Astrocyte (in vitro differentiated cells and primary cell): Measurements from ENCODE around the gene TCIRG1. TPM values are rescaled to one million over a fixed set of nuclear protein-coding genes. Genes with fewer than 3 reads are reported as not detected.

ENCODE experiments used
- DNase-seq: peaks from one replicate; pipeline ENCODE4 v3.0.0-alpha.2; 2010; ENCODE audit warnings: low read depth
- FAIRE-seq: peaks from 2 replicates; lab custom pipeline; 2011; peaks lifted over from hg19 to GRCh38; lab: Jason Lieb, UNC
- H2AFZ ChIP-seq: 2 replicates; pipeline ENCODE4 v1.6.0; 2012; ENCODE audit warnings: low read depth, low read length, inconsistent platforms
- H3K27ac ChIP-seq: 2 replicates; pipeline ENCODE4 v1.5.1; 2011; ENCODE audit warnings: low read depth, low read length, inconsistent platforms
- H3K27me3 ChIP-seq: 2 replicates; pipeline ENCODE4 v1.6.0; 2011; ENCODE audit warnings: low read length, inconsistent platforms; ENCODE audit not compliant: insufficient read depth
- H3K36me3 ChIP-seq: 2 replicates; pipeline ENCODE4 v1.5.1; 2011; ENCODE audit warnings: low read length, inconsistent platforms; ENCODE audit not compliant: insufficient read depth
- H3K4me1 ChIP-seq: 2 replicates; pipeline ENCODE4 v1.5.1; 2011; ENCODE audit warnings: low read length, inconsistent platforms; ENCODE audit not compliant: insufficient read depth
- H3K4me2 ChIP-seq: 2 replicates; pipeline ENCODE4 v1.6.0; 2012; ENCODE audit warnings: low read length, inconsistent platforms
- H3K4me3 ChIP-seq: 2 replicates; pipeline ENCODE4 v1.5.1; 2011; ENCODE audit warnings: low read depth, mild to moderate bottlenecking, low read length, inconsistent platforms; ENCODE audit not compliant: insufficient read depth
- H3K79me2 ChIP-seq: 2 replicates; pipeline ENCODE4 v1.6.0; 2012; ENCODE audit warnings: mild to moderate bottlenecking, low read length, inconsistent platforms; ENCODE audit not compliant: insufficient read depth
- H3K9ac ChIP-seq: 2 replicates; pipeline ENCODE4 v1.6.0; 2012; ENCODE audit warnings: mild to moderate bottlenecking, low read length, inconsistent platforms
- H3K9me3 ChIP-seq: 2 replicates; pipeline ENCODE4 v1.5.1; 2012; ENCODE audit warnings: low read depth, mild to moderate bottlenecking, low read length, inconsistent platforms; ENCODE audit not compliant: insufficient read depth
- H4K20me1 ChIP-seq: 2 replicates; pipeline ENCODE4 v1.6.0; 2012; ENCODE audit warnings: low read length, inconsistent platforms; ENCODE audit not compliant: insufficient read depth
- H3K27ac Mint-ChIP-seq: one replicate; pipeline ENCODE4 v1.8.0; 2021; ENCODE audit warnings: mild to moderate bottlenecking, mixed read lengths; ENCODE audit not compliant: unreplicated experiment
- H3K27me3 Mint-ChIP-seq: one replicate; pipeline ENCODE4 v1.8.0; 2021; ENCODE audit warnings: low read depth, mixed read lengths; ENCODE audit not compliant: unreplicated experiment
- H3K36me3 Mint-ChIP-seq: one replicate; pipeline ENCODE4 v1.8.0; 2021; ENCODE audit warnings: low read depth, mixed read lengths; ENCODE audit not compliant: unreplicated experiment
- H3K4me1 Mint-ChIP-seq: one replicate; pipeline ENCODE4 v1.8.0; 2021; ENCODE audit warnings: low read depth, mixed read lengths; ENCODE audit not compliant: unreplicated experiment
- H3K4me3 Mint-ChIP-seq: one replicate; pipeline ENCODE4 v1.8.0; 2021; ENCODE audit warnings: mild to moderate bottlenecking, moderate library complexity, mixed read lengths; ENCODE audit not compliant: unreplicated experiment
- H3K9me3 Mint-ChIP-seq: one replicate; pipeline ENCODE4 v1.8.0; 2021; ENCODE audit warnings: mild to moderate bottlenecking, mixed read lengths; ENCODE audit not compliant: unreplicated experiment
- EZH2 ChIP-seq: IDR thresholded peaks from 2 replicates; pipeline ENCODE4 v1.6.1; 2012; ENCODE audit warnings: mild to moderate bottlenecking, low read length, inconsistent platforms; ENCODE audit not compliant: insufficient read depth
- total RNA-seq: library from RNA; stranded (reverse); gene quantifications from 2 replicates; pipeline ENCODE4 v1.2.1, GENCODE V29; 2021
- TF ChIP-seq, protein P1 (sequence below): IDR thresholded peaks from 2 replicates; pipeline ENCODE4 v1.5.1; 2011; ENCODE audit warnings: low read depth, mild to moderate bottlenecking, inconsistent platforms, low read length, moderate library complexity; ENCODE audit not compliant: insufficient read depth

Gene TCIRG1
- total RNA-seq, 1 donor from 2014 or later, result 55.1 TPM

GRCh38 chr11:68039526-68040086, 781 bp downstream of the TCIRG1 start:
- peaks cover 4% of the 10 kb centered on the region for H3K4me1 Mint-ChIP-seq
- Histone ChIP-seq H3K4me2 (peak overlapping the region; percentile 88), H3K4me3 (peak overlapping the region; percentile 55), H3K79me2 (peaks cover 35% of the 10 kb centered on the region), H3K27ac (peak overlapping the region; percentile 56), H4K20me1 (peaks cover 17% of the 10 kb centered on the region), H3K4me1 (peaks cover 34% of the 10 kb centered on the region), H3K36me3 (no peaks in the 10 kb centered on the region), H3K9ac (peak overlapping the region; percentile 75), H3K9me3 (no peaks in the 10 kb centered on the region), H2AFZ (no peak overlapping the region), H3K27me3 (no peaks in the 10 kb centered on the region)
- H3K4me3 Mint-ChIP-seq, result peak overlapping the region; percentile 71
- no peak overlapping the region for H3K27ac Mint-ChIP-seq
- H3K9me3 Mint-ChIP-seq, result no peaks in the 10 kb centered on the region
- no peak for FAIRE-seq
- TF ChIP-seq, protein P1, sequence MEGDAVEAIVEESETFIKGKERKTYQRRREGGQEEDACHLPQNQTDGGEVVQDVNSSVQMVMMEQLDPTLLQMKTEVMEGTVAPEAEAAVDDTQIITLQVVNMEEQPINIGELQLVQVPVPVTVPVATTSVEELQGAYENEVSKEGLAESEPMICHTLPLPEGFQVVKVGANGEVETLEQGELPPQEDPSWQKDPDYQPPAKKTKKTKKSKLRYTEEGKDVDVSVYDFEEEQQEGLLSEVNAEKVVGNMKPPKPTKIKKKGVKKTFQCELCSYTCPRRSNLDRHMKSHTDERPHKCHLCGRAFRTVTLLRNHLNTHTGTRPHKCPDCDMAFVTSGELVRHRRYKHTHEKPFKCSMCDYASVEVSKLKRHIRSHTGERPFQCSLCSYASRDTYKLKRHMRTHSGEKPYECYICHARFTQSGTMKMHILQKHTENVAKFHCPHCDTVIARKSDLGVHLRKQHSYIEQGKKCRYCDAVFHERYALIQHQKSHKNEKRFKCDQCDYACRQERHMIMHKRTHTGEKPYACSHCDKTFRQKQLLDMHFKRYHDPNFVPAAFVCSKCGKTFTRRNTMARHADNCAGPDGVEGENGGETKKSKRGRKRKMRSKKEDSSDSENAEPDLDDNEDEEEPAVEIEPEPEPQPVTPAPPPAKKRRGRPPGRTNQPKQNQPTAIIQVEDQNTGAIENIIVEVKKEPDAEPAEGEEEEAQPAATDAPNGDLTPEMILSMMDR, result no peak
- TF ChIP-seq EZH2, result no peak
- H3K36me3 Mint-ChIP-seq, result no peaks in the 10 kb centered on the region
- DNase-seq, result no peak
- no peaks in the 10 kb centered on the region for H3K27me3 Mint-ChIP-seq

DNA sequence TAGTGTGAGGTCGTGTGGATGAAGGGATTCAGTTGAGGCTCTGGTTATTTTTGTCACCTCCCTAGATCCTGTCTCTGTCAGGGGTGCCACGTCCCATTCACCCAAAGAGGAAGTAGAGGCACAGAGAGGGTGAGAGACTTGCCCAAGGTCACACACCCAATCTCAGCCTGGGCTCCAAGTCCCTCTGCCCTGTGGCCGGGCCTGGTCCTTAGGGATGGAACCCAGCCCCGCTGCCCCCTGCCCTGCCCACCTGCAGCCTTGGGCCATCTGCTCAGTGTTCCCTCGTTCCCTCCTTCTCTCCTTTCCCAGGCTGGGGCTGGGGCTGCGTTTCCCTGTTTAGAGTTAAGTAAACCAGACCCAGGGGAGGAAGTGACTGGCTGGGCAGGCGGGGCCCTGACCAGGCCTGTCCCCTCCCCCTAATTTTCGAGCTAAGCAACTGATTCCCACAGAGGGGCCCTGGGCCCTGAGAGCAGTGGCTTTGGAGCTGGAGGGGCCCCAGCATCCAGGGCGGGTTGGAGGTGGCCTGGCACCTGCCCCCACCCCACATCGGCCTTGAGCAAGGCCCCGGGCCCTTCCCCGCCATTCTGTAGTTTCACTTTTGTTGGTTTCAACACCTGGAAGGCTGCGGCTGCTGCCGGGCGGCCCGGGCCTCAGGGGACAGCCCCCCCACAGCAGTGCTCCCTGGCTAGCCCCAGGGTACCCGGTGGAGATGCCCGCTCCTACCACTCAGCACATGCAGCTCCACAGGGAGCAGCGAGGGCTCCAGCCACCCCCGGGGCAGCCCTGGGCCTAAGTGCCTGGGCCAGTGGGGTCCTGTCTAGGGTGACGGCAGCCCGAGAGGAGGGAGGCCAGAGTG, 1.5 kb downstream of the TCIRG1 start:
- H3K4me2 ChIP-seq, result peak overlapping the region; percentile 88
- H3K36me3 ChIP-seq, result no peaks in the 10 kb centered on the region
- FAIRE-seq (no peak), DNase-seq (peak; percentile 40)
- H3K27me3 ChIP-seq, result no peaks in the 10 kb centered on the region
- H3K27ac ChIP-seq, result peak overlapping the region; percentile 56
- H3K27me3 Mint-ChIP-seq, result no peaks in the 10 kb centered on the region
- peak overlapping the region; percentile 75 for H3K9ac ChIP-seq
- H3K4me1 Mint-ChIP-seq, result peaks cover 4% of the 10 kb centered on the region
- H3K79me2 ChIP-seq, result peaks cover 35% of the 10 kb centered on the region
- H3K27ac Mint-ChIP-seq, result no peak overlapping the region
- H3K9me3 Mint-ChIP-seq, result no peaks in the 10 kb centered on the region
- H3K4me3 ChIP-seq, result peak overlapping the region; percentile 44
- no peak overlapping the region for H2AFZ ChIP-seq
- H3K4me3 Mint-ChIP-seq, result peak overlapping the region; percentile 71
- H3K36me3 Mint-ChIP-seq, result no peaks in the 10 kb centered on the region
- peaks cover 21% of the 10 kb centered on the region for H4K20me1 ChIP-seq
- peaks cover 34% of the 10 kb centered on the region for H3K4me1 ChIP-seq
- H3K9me3 ChIP-seq, result no peaks in the 10 kb centered on the region
- TF ChIP-seq EZH2, result no peak
- TF ChIP-seq, protein P1, result no peak
